Measurements from ENCODE around the gene GZF1. TPM values are rescaled to one million over a fixed set of nuclear protein-coding genes. Genes with fewer than 3 reads are reported as not detected.
A peak's percentile ranks its signal among the peaks of the same experiment; 100 is the strongest.

The GZF1 gene
- total and polyA plus RNA-seq, 8 donors = 11.8 to 18.0 (median 13.5) TPM

DNA sequence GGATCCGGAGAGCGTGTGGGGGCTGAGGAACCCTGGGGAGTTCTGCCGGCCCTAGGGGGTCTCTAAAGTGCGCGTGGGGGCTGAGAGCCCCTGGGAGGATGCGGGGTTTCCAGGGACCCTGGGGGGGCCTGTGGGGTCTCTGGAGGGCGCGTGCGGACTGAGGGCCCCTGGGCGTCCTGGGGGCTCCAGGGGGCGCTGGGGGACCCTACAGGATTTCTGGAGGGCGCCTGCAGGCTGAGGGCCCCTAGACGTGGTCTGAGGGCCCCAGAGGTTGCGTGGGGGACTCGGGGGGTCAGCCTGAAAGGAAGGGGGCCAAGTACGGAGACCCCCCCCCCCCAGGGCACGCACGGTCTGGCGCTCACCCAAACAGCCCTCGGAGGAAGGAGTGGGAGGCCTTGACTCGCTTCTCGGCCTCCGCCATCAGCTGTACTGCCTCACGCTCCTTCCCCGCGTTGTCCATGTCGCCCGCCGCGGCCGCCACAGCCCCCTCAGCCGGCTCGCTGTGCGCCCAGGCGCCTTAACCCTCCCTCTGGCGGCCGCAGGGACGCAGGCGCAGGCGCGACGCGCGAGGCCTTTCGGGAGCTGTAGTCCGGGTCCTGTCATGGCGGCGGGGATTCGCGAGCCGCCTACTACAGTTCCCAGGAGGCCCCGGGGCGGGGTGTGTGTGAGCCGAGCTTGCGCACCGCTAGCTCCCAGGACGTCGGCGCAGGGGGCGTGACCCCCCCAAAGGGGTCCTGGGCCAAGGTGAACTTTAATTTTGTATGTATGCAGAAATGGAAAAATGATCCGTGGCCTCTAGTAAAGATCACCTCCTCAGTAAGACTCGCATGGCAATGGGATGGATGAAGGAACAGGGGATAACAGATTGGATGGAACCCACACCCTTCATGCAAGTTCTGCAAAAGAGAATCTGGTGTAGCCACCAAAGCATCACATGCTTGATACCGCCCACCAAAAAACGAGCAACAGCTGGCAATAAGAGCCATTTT is 59.3 kb downstream of the GZF1 start, which contains the start of gene NAPB:
Gene NAPB, minus strand, starts transcription at position 546 of the 989 bp plus-strand sequence. Its CDS starts 86 bp downstream, at position 460.
- no peaks in the 10 kb centered on the region for H3K27me3 ChIP-seq
- peak; percentile 86 to 100 (median 96) for DNase-seq

More for the DNA sequence above, 59.3 kb downstream of the GZF1 start, which contains the start of gene NAPB:
- intact Hi-C loops (cut with DNase I) = no loop called here
- no peaks in the 10 kb centered on the region for H3K36me3 ChIP-seq
- H3K27ac ChIP-seq = peak within 1 kb of the TSS; percentile 83 to 84
- TF ChIP-seq, protein P1, sequence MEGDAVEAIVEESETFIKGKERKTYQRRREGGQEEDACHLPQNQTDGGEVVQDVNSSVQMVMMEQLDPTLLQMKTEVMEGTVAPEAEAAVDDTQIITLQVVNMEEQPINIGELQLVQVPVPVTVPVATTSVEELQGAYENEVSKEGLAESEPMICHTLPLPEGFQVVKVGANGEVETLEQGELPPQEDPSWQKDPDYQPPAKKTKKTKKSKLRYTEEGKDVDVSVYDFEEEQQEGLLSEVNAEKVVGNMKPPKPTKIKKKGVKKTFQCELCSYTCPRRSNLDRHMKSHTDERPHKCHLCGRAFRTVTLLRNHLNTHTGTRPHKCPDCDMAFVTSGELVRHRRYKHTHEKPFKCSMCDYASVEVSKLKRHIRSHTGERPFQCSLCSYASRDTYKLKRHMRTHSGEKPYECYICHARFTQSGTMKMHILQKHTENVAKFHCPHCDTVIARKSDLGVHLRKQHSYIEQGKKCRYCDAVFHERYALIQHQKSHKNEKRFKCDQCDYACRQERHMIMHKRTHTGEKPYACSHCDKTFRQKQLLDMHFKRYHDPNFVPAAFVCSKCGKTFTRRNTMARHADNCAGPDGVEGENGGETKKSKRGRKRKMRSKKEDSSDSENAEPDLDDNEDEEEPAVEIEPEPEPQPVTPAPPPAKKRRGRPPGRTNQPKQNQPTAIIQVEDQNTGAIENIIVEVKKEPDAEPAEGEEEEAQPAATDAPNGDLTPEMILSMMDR (IDR thresholded peaks at IDR 0.05) = peak; percentile 55 to 85
- ATAC-seq = peak; percentile 100
- H3K4me3 ChIP-seq = peak within 1 kb of the TSS; percentile 83 to 85
- H3K9me3 ChIP-seq = no peaks in the 10 kb centered on the region
- peaks cover 9 to 36% of the 10 kb centered on the region in 2 donors for H3K4me1 ChIP-seq

Other genes starting within 250 kb of the GZF1 start
- 10 to 100 TPM; 12.0 to 19.4 TPM for gene NXT1, start 11.4 kb upstream of the GZF1 start, total RNA-seq
- gene NXT1, start 11.4 kb upstream of the GZF1 start, polyA plus RNA-seq (ENCODE audit: insufficient read length in 6 of 6) = 10 to 100 TPM; 13.5 to 18.5 (median 16.2) TPM
- gene NAPB, start 59.3 kb downstream of the GZF1 start, total RNA-seq = 10 to 100 TPM in 1 of 2 donors, 1 to 10 TPM in 1; 8.7 to 11.1 TPM
- 10 to 100 TPM; 20.0 to 27.1 (median 24.1) TPM for gene NAPB, start 59.3 kb downstream of the GZF1 start, polyA plus RNA-seq (ENCODE audit: insufficient read length in 6 of 6)
- not detected for gene CSTL1, start 77.5 kb downstream of the GZF1 start, total RNA-seq
- not detected for gene CSTL1, start 77.5 kb downstream of the GZF1 start, polyA plus RNA-seq (ENCODE audit: insufficient read length in 6 of 6)
- gene CST11, start 90.7 kb downstream of the GZF1 start, total RNA-seq = not detected
- gene CST11, start 90.7 kb downstream of the GZF1 start, polyA plus RNA-seq (ENCODE audit: insufficient read length in 6 of 6) = not detected
- not detected for gene CST8, start 128.9 kb downstream of the GZF1 start, total RNA-seq
- not detected for gene CST8, start 128.9 kb downstream of the GZF1 start, polyA plus RNA-seq (ENCODE audit: insufficient read length in 6 of 6)
- not detected for gene CST9L, start 206.3 kb downstream of the GZF1 start, total RNA-seq
- gene CST9L, start 206.3 kb downstream of the GZF1 start, polyA plus RNA-seq (ENCODE audit: insufficient read length in 6 of 6) = not detected
- gene CST9, start 243.7 kb downstream of the GZF1 start, total RNA-seq = not detected
- not detected for gene CST9, start 243.7 kb downstream of the GZF1 start, polyA plus RNA-seq (ENCODE audit: insufficient read length in 6 of 6)

Measured in left lung (tissue), 10 donors.